Glutamatergic neuron (in vitro differentiated cells): ENCODE measurements around the gene HDAC9. TPM values are rescaled to one million over a fixed set of nuclear protein-coding genes. Genes with fewer than 3 reads are reported as not detected.
"Not testable (repeated sequence)": the region's sequence is repeated elsewhere in the genome, so short reads cannot be mapped to it uniquely, and the experiment has no call there.

Experiments
- DNase-seq: peaks from one replicate; pipeline ENCODE4 v3.0.0; 2022
- H3K27ac Mint-ChIP-seq: one replicate; pipeline ENCODE4 v1.8.0; 2020; ENCODE audit warnings: mild to moderate bottlenecking, mixed read lengths, inconsistent platforms; ENCODE audit not compliant: unreplicated experiment
- H3K27me3 Mint-ChIP-seq: one replicate; pipeline ENCODE4 v1.8.0; 2020; ENCODE audit warnings: mild to moderate bottlenecking, moderate library complexity, mixed read lengths, inconsistent platforms; ENCODE audit not compliant: unreplicated experiment
- H3K36me3 Mint-ChIP-seq: one replicate; pipeline ENCODE4 v1.8.0; 2020; ENCODE audit warnings: mild to moderate bottlenecking, mixed read lengths, inconsistent platforms; ENCODE audit not compliant: unreplicated experiment
- H3K4me1 Mint-ChIP-seq: one replicate; pipeline ENCODE4 v1.8.0; 2020; ENCODE audit warnings: mild to moderate bottlenecking, low read depth, mixed read lengths, inconsistent platforms; ENCODE audit not compliant: unreplicated experiment
- H3K4me3 Mint-ChIP-seq: one replicate; pipeline ENCODE4 v1.8.0; 2020; ENCODE audit warnings: mild to moderate bottlenecking, mixed read lengths, inconsistent platforms; ENCODE audit not compliant: unreplicated experiment
- H3K9me3 Mint-ChIP-seq: one replicate; pipeline ENCODE4 v1.8.0; 2020; ENCODE audit warnings: mild to moderate bottlenecking, moderate library complexity, mixed read lengths, inconsistent platforms; ENCODE audit not compliant: unreplicated experiment
- CTCF ChIP-seq: fragments of 200-600 bp; sonication (generic); IDR thresholded peaks from one replicate; pipeline ENCODE4 v1.5.0; 2021; ENCODE audit not compliant: partially characterized antibody, unreplicated experiment
- total RNA-seq: library from RNA; stranded (reverse); fragmentation: NEBNext Ultra II Directional; extraction: Animal tissue kit (Norgen Biotek cat#: 25700); gene quantifications from one replicate; pipeline ENCODE4 v1.2.1, GENCODE V29; 2021; ENCODE audit not compliant: unreplicated experiment

The HDAC9 gene
- total RNA-seq, 1 donor from 2014 or later, result 94.8 TPM

- Mint-ChIP-seq H3K4me1 (peaks cover 11% of the 10 kb centered on the region), H3K27me3 (peaks cover 2% of the 10 kb centered on the region), H3K36me3 (no peaks in the 10 kb centered on the region), H3K9me3 (peaks cover 3% of the 10 kb centered on the region), H3K27ac (no peak overlapping the region), H3K4me3 (no peak overlapping the region)
- no peak for DNase-seq
- TF ChIP-seq CTCF, result no peak
These were observed 212.7 kb downstream of the HDAC9 start for GRCh38 chr7:18708204-18708603.

GRCh38 chr7:18715988-18716387 is 220.4 kb downstream of the HDAC9 start:
- Mint-ChIP-seq H3K4me3 (no peak overlapping the region), H3K4me1 (no peaks in the 10 kb centered on the region), H3K27me3 (no peaks in the 10 kb centered on the region), H3K27ac (no peak overlapping the region), H3K36me3 (no peaks in the 10 kb centered on the region), H3K9me3 (no peaks in the 10 kb centered on the region)
- no peak for TF ChIP-seq CTCF
- no peak for DNase-seq

- H3K27ac Mint-ChIP-seq, result no peak overlapping the region
These were observed 225.9 kb downstream of the HDAC9 start for GRCh38 chr7:18721429-18721828.

GRCh38 chr7:18724318-18724717 is 228.8 kb downstream of the HDAC9 start:
- no peak overlapping the region for H3K4me3 Mint-ChIP-seq
- peaks cover 6% of the 10 kb centered on the region for H3K4me1 Mint-ChIP-seq
- no peak overlapping the region for H3K27ac Mint-ChIP-seq
- H3K9me3 Mint-ChIP-seq, result no peaks in the 10 kb centered on the region
- no peak for DNase-seq
- no peaks in the 10 kb centered on the region for H3K36me3 Mint-ChIP-seq
- no peak for TF ChIP-seq CTCF
- peaks cover 2% of the 10 kb centered on the region for H3K27me3 Mint-ChIP-seq

More at GRCh38 chr7:18721429-18721828, 225.9 kb downstream of the HDAC9 start:
- Mint-ChIP-seq H3K4me3 (no peak overlapping the region), H3K9me3 (no peaks in the 10 kb centered on the region), H3K36me3 (no peaks in the 10 kb centered on the region), H3K27me3 (no peaks in the 10 kb centered on the region), H3K4me1 (no peaks in the 10 kb centered on the region)
- no peak for TF ChIP-seq CTCF
- no peak for DNase-seq

- Mint-ChIP-seq H3K4me1 (peaks cover 6% of the 10 kb centered on the region), H3K4me3 (no peak overlapping the region), H3K27ac (no peak overlapping the region), H3K9me3 (no peaks in the 10 kb centered on the region), H3K27me3 (peaks cover 2% of the 10 kb centered on the region), H3K36me3 (no peaks in the 10 kb centered on the region)
- TF ChIP-seq CTCF, result no peak
- no peak for DNase-seq
These were observed 231.7 kb downstream of the HDAC9 start for GRCh38 chr7:18727115-18727870.

GRCh38 chr7:18736012-18736411 is 240.5 kb downstream of the HDAC9 start:
- H3K36me3 Mint-ChIP-seq, result not testable (repeated sequence)

More at GRCh38 chr7:18736012-18736411, 240.5 kb downstream of the HDAC9 start:
- not testable (repeated sequence) for H3K4me3 Mint-ChIP-seq, H3K27me3 Mint-ChIP-seq, DNase-seq, H3K9me3 Mint-ChIP-seq, H3K4me1 Mint-ChIP-seq, H3K27ac Mint-ChIP-seq
